GM12865 (cell line): ENCODE results near the gene HADH.
"Not testable (repeated sequence)": the region's sequence is repeated elsewhere in the genome, so short reads cannot be mapped to it uniquely, and the experiment has no call there.

Experiments used
- DNase-seq: peaks from one replicate; pipeline ENCODE4 v3.0.0; 2010; ENCODE audit warnings: low read depth
- H3K4me3 ChIP-seq: 2 replicates; pipeline ENCODE4 v1.5.1; 2011; ENCODE audit warnings: mild to moderate bottlenecking, low read depth, low read length, control low read depth
- CTCF ChIP-seq: IDR thresholded peaks from 2 replicates; pipeline ENCODE4 v1.5.1; 2011; ENCODE audit warnings: low read length, control low read depth, low read depth, inconsistent platforms; ENCODE audit not compliant: insufficient read depth; ENCODE audit errors: missing control alignments

Gene HADH

GRCh38 chr4:107989537-107990386 is at the start of gene HADH:
HADH (plus strand) TSS chr4:107989889; CDS start chr4:107989933, 44 bp downstream.
- no peak for TF ChIP-seq CTCF
- peak within 1 kb of the TSS; percentile 91 for H3K4me3 ChIP-seq
- DNase-seq, result peak; percentile 95

DNA sequence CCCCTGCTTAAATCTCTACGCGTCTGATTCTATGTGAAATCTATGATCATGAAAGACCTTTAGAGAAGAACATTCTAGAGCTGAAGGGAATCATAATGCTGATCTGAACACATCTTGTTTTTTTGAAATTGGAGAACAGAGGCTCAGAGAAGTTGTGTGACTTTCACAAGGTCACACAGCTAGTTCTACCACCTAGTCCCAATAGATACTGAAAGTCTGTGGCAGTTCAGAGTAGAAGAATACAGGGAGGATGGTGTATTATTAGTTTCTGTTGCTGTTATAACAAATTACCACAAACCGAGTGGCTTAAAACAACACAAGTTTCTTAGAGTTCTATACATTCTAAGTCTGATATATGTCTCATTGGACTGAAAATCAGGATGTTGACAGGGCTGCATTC is 43.9 kb upstream of the HADH start:
- no peak for TF ChIP-seq CTCF
- no peak for DNase-seq

DNA sequence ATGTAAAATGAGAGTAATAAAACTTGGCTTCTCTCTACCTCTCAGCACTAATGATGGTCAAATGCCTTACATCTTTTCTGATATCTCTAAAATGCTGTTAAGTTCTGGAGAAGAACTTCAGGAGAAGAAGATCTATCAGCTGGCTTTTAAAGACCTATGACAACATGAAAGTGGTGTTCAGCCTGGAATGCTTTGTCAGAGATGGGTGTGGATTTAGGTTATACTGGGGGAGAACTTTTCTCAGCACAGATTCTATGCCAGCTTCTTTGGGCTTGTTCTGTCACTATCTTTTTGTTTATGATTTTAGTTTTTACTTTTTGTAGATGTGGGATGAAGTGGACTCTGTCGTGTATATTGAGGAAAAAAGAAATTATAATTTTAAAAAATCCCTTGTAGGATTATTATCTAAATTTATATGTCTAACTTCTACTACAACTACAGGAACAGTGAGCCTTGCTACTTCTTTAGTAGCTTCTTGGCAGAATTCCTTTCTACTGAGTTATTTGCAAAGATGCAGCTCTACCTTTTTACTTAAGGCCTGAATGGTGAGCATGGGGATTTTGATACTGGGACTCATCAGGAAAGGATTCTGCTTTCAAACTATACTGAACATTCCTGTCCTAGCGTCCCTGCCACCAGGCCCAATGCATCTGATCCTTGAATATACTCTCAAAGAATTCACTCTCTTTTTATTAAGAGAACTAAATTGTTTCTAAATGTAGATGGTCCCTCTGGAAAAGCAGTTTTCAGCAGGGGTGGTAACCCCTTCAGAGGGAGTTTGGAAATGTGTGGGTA is 38.7 kb upstream of the HADH start:
- no peak for DNase-seq
- no peak overlapping the region for H3K4me3 ChIP-seq
- no peak for TF ChIP-seq CTCF

More for the DNA sequence above, 43.9 kb upstream of the HADH start:
- no peak overlapping the region for H3K4me3 ChIP-seq

GRCh38 chr4:107951551-107951950 is 38.1 kb upstream of the HADH start:
- no peak for DNase-seq
- H3K4me3 ChIP-seq, result no peak overlapping the region
- no peak for TF ChIP-seq CTCF

DNA sequence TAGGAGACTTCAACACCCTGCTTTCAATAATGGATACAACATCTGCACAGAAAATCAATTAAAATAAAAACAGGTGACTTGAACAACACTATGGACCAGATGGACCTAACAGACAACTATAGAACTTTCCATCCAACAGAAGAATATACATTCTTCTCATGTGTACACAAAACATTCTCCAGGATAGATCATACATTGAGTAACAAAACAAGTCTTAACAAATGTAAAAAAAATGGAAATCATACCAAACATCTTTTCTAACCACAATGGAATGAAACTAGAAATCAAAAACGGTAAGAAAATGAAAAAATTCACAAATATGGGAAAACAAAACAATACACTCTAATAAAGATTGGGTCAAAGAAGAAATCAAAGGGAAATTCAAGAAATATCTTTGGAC is 33.7 kb upstream of the HADH start:
- H3K4me3 ChIP-seq, result no peak overlapping the region
- DNase-seq, result no peak
- no peak for TF ChIP-seq CTCF

GRCh38 chr4:107966903-107967302 is 22.8 kb upstream of the HADH start:
- no peak for DNase-seq
- no peak overlapping the region for H3K4me3 ChIP-seq
- no peak for TF ChIP-seq CTCF

- H3K4me3 ChIP-seq, DNase-seq: not testable (repeated sequence)
Measured at GRCh38 chr4:107967519-107967918, 22.2 kb upstream of the HADH start.

DNA sequence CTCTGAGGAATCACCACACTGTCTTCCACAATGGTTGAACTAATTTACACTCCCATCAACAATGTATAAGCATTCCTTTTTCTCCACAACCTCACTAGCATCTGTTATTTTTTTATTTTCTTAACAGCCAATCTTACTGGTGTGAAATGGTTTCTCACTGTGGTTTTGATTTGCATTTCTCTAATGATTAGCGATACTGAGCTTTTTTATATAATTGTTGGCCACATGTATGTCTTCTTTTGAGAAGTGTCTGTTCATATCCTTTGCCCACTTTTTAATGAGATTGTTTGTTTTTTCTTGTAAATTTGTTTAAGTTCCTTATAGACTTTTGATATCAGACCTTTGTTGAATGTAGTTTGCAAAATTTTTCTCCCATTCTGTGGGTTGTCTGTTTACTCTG is 21.8 kb upstream of the HADH start:
- DNase-seq, result not testable (repeated sequence)

More for the DNA sequence above, 21.8 kb upstream of the HADH start:
- not testable (repeated sequence) for H3K4me3 ChIP-seq
